ENCODE results near the gene ZNF30.
A peak's percentile ranks its signal among the peaks of the same experiment; 100 is the strongest.
"Not testable (repeated sequence)": the region's sequence is repeated elsewhere in the genome, so short reads cannot be mapped to it uniquely, and the experiment has no call there.

ZNF30 gene

GRCh38 chr19:34926685-34927375 lies at the start of gene ZNF30:
Gene ZNF30, plus strand, starts transcription at chr19:34926903. Its CDS starts 3,045 bp downstream, at chr19:34929948.
- peak; percentile 66 for DNase-seq (ENCODE audit: low read depth)

GRCh38 chr19:34879563-34879962 lies 47.1 kb upstream of the ZNF30 start:
- DNase-seq (ENCODE audit: low read depth) = no peak

- DNase-seq (ENCODE audit: low read depth) = no peak
Observed at GRCh38 chr19:34880034-34880433, 46.7 kb upstream of the ZNF30 start.

- no peak for DNase-seq (ENCODE audit: low read depth)
Observed at GRCh38 chr19:34881982-34882381, 44.7 kb upstream of the ZNF30 start.

GRCh38 chr19:34888091-34888490 lies 38.6 kb upstream of the ZNF30 start:
- no peak for DNase-seq (ENCODE audit: low read depth)

- DNase-seq (ENCODE audit: low read depth) = no peak
Observed at GRCh38 chr19:34900245-34900644, 26.5 kb upstream of the ZNF30 start.

GRCh38 chr19:34904664-34905527 lies 21.8 kb upstream of the ZNF30 start:
- DNase-seq (ENCODE audit: low read depth) = no peak

GRCh38 chr19:34910770-34911169 lies 15.9 kb upstream of the ZNF30 start:
- DNase-seq (ENCODE audit: low read depth) = no peak

- not testable (repeated sequence) for DNase-seq (ENCODE audit: low read depth)
Observed at GRCh38 chr19:34917144-34917543, 9.6 kb upstream of the ZNF30 start.

GRCh38 chr19:34918190-34918589 lies 8.5 kb upstream of the ZNF30 start:
- no peak for DNase-seq (ENCODE audit: low read depth)

- DNase-seq (ENCODE audit: low read depth) = not testable (repeated sequence)
Observed at GRCh38 chr19:34920090-34920786, 6.5 kb upstream of the ZNF30 start.

- DNase-seq (ENCODE audit: low read depth) = no peak
Observed at GRCh38 chr19:34925278-34925855, 1.3 kb upstream of the ZNF30 start.

GRCh38 chr19:34926361-34926684 lies 380 bp upstream of the ZNF30 start:
- DNase-seq (ENCODE audit: low read depth) = no peak

GRCh38 chr19:34932494-34932893 lies 5.8 kb downstream of the ZNF30 start:
- DNase-seq (ENCODE audit: low read depth) = no peak

GRCh38 chr19:34936184-34936583 lies 9.5 kb downstream of the ZNF30 start:
- DNase-seq (ENCODE audit: low read depth) = no peak

- no peak for DNase-seq (ENCODE audit: low read depth)
Observed at GRCh38 chr19:34938886-34939285, 12.2 kb downstream of the ZNF30 start.

GRCh38 chr19:34943861-34944573 lies 17.3 kb downstream of the ZNF30 start:
- no peak for DNase-seq (ENCODE audit: low read depth)

GRCh38 chr19:34953092-34953491 lies 26.4 kb downstream of the ZNF30 start:
- no peak for DNase-seq (ENCODE audit: low read depth)

GRCh38 chr19:34957830-34958751 lies 31.4 kb downstream of the ZNF30 start:
- DNase-seq (ENCODE audit: low read depth) = no peak

- DNase-seq (ENCODE audit: low read depth) = no peak
Observed at GRCh38 chr19:34959021-34959420, 32.3 kb downstream of the ZNF30 start.

Measured in stimulated activated CD8-positive, alpha-beta memory T cell treated with anti-CD3 and anti-CD28 coated beads, Interleukin-12 subunit alpha, Interleukin-12 subunit beta, amount 100 ng/mL, for 4 hours (primary cell).